ENCODE data around the gene ACTL7B.

DNA sequence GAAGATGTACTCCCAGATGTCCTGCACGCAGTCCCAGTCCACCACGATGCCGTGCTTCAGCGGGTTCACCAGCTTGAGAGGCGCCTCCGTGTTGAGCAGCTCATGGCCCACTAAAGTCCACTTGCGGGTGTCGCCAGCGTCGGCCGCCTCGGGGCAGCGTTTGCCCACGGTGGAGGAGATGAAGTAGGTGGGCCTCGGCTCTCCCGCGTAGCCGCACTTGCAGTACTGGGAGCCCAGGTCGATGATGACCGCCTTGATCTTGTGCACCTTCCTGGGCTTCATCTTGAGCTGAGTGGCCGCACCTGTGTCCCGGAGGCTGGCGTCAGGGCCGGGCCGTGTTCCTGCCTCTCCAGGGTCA, 278 bp downstream of the ACTL7B start:
- TF ChIP-seq, protein P1, sequence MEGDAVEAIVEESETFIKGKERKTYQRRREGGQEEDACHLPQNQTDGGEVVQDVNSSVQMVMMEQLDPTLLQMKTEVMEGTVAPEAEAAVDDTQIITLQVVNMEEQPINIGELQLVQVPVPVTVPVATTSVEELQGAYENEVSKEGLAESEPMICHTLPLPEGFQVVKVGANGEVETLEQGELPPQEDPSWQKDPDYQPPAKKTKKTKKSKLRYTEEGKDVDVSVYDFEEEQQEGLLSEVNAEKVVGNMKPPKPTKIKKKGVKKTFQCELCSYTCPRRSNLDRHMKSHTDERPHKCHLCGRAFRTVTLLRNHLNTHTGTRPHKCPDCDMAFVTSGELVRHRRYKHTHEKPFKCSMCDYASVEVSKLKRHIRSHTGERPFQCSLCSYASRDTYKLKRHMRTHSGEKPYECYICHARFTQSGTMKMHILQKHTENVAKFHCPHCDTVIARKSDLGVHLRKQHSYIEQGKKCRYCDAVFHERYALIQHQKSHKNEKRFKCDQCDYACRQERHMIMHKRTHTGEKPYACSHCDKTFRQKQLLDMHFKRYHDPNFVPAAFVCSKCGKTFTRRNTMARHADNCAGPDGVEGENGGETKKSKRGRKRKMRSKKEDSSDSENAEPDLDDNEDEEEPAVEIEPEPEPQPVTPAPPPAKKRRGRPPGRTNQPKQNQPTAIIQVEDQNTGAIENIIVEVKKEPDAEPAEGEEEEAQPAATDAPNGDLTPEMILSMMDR (IDR thresholded peaks at IDR 0.05): no peak
- no peak for TF ChIP-seq POLR2AphosphoS5 (IDR thresholded peaks at IDR 0.05)

Data from breast epithelium (tissue), 3 donors.